Panc1 (cell line): ENCODE results near the gene LRRC3. TPM values are rescaled to one million over a fixed set of nuclear protein-coding genes. Genes with fewer than 3 reads are reported as not detected.

Source experiments
- ATAC-seq: fragments of 200-7000 bp; cut with Tn5 transposase; 2 replicates; pipeline ENCODE4 v1.9.1; 2020; ENCODE audit warnings: mild to moderate bottlenecking, moderate library complexity
- BruUV-seq: library from RNA; stranded (reverse); fragments of 400-500 nt; replicated peaks from 2 replicates; lab custom pipeline; 2021; lab: Mats Ljungman, UMichigan
- CTCF ChIA-PET: fragments of 300-600 bp; sonication (Branson Sonifier 250); formaldehyde crosslinking; loops from one replicate; lab custom pipeline; 2022; ENCODE audit warnings: antibody characterized with exemption; lab: Charles Lee
- POLR2A ChIA-PET: fragments of 300-600 bp; sonication (Branson Sonifier 250); formaldehyde crosslinking; loops from one replicate; lab custom pipeline; 2022; ENCODE audit warnings: antibody characterized with exemption; lab: Charles Lee
- DNase-seq: peaks from one replicate; pipeline ENCODE4 v3.0.0-alpha.2; 2010; ENCODE audit warnings: low read depth, low spot score
- H3K27ac ChIP-seq: 2 replicates; pipeline ENCODE4 v1.5.1; 2011; ENCODE audit warnings: mild to moderate bottlenecking, low read length, inconsistent platforms
- H3K27me3 ChIP-seq: fragments of 200-500 bp; sonication (Bioruptor generic); 2 replicates; pipeline ENCODE4 v1.6.0; 2014; ENCODE audit warnings: low read length, inconsistent platforms; ENCODE audit not compliant: control insufficient read depth, insufficient read depth
- H3K36me3 ChIP-seq: fragments of 200-500 bp; sonication (Bioruptor generic); 2 replicates; pipeline ENCODE4 v1.5.1; 2014; ENCODE audit warnings: inconsistent platforms, mild to moderate bottlenecking, low read length, moderate library complexity; ENCODE audit not compliant: control insufficient read depth, insufficient read depth
- H3K4me1 ChIP-seq: 2 replicates; pipeline ENCODE4 v1.5.1; 2011; ENCODE audit warnings: inconsistent platforms, mild to moderate bottlenecking, low read length, moderate library complexity; ENCODE audit not compliant: control insufficient read depth, insufficient read depth
- H3K4me3 ChIP-seq, 2 experiments: 2 replicates each; pipeline ENCODE4 v1.5.1; 2011 to 2012; ENCODE audit warnings: low read depth in 2 of 2, low read length in 2 of 2, mild to moderate bottlenecking in 2 of 2, inconsistent platforms in 1 of 2, moderate library complexity in 1 of 2
- H3K9me3 ChIP-seq: fragments of 200-500 bp; sonication (Bioruptor generic); 2 replicates; pipeline ENCODE4 v1.5.1; 2014; ENCODE audit warnings: low read depth, mild to moderate bottlenecking, inconsistent platforms, low read length, moderate library complexity; ENCODE audit not compliant: control insufficient read depth, insufficient read depth
- CTCF ChIP-seq: fragments of 450-650 bp; IDR thresholded peaks from 2 replicates; pipeline ENCODE4 v1.5.1; 2017; ENCODE audit warnings: mild to moderate bottlenecking
- POLR2AphosphoS5 ChIP-seq: IDR thresholded peaks from 2 replicates; pipeline ENCODE4 v1.6.1; 2012; ENCODE audit warnings: mild to moderate bottlenecking, low read depth, low read length, moderate library complexity
- SIN3A ChIP-seq: IDR thresholded peaks from 2 replicates; pipeline ENCODE4 v1.6.1; 2012; ENCODE audit warnings: low read depth, mild to moderate bottlenecking, low read length, moderate library complexity, borderline replicate concordance; ENCODE audit not compliant: insufficient read depth
- TCF7L2 ChIP-seq: IDR thresholded peaks from 2 replicates; pipeline ENCODE4 v1.6.1; 2011; ENCODE audit warnings: mild to moderate bottlenecking, low read depth, low read length, inconsistent platforms
- in situ Hi-C: cut with HindIII; loops from 2 replicates; pipeline ENCODE4 v1.10.0; 2016; ENCODE audit warnings: low sequenced_read_pairs, low pct_unique_long_range_greater_than_20kb
- intact Hi-C: fragments of 100-400 bp; cut with micrococcal nuclease; formaldehyde crosslinking; loops from one replicate; pipeline ENCODE4 v1.10.0; 2022; ENCODE audit not compliant: unreplicated experiment
- total RNA-seq: library from RNA; stranded (reverse); gene quantifications from one replicate; pipeline ENCODE4 v1.2.1, GENCODE V29; 2021; ENCODE audit not compliant: unreplicated experiment
- TF ChIP-seq, protein P1 (sequence below), 2 experiments: IDR thresholded peaks; 2 replicates each; pipeline ENCODE4 v1.6.1; 2011 to 2012; ENCODE audit warnings: low read depth in 2 of 2, control low read depth in 1 of 2, low read length in 1 of 2, mild to moderate bottlenecking in 1 of 2, moderate library complexity in 1 of 2; ENCODE audit not compliant: insufficient read depth in 1 of 2

LRRC3 gene
- total RNA-seq, 1 experiment from 2014 or later, result 3.3 TPM

GRCh38 chr21:44511219-44511937 is 56.1 kb downstream of the LRRC3 start:
- Histone ChIP-seq H3K4me3 (no peak overlapping the region), H3K36me3 (no peaks in the 10 kb centered on the region), H3K4me1 (no peaks in the 10 kb centered on the region), H3K9me3 (no peaks in the 10 kb centered on the region), H3K27me3 (no peaks in the 10 kb centered on the region), H3K27ac (no peak overlapping the region)
- ChIA-PET POLR2A (no interaction called here), CTCF (interaction anchor here (1.3 to 1.5 kb wide), 2 partner anchors 231 to 282 kb away, joined by 3 to 8 read pairs; no protein-coding TSS in a partner anchor)
- TF ChIP-seq SIN3A (no peak), TCF7L2 (no peak), POLR2AphosphoS5 (no peak), CTCF (no peak)
- TF ChIP-seq, protein P1, sequence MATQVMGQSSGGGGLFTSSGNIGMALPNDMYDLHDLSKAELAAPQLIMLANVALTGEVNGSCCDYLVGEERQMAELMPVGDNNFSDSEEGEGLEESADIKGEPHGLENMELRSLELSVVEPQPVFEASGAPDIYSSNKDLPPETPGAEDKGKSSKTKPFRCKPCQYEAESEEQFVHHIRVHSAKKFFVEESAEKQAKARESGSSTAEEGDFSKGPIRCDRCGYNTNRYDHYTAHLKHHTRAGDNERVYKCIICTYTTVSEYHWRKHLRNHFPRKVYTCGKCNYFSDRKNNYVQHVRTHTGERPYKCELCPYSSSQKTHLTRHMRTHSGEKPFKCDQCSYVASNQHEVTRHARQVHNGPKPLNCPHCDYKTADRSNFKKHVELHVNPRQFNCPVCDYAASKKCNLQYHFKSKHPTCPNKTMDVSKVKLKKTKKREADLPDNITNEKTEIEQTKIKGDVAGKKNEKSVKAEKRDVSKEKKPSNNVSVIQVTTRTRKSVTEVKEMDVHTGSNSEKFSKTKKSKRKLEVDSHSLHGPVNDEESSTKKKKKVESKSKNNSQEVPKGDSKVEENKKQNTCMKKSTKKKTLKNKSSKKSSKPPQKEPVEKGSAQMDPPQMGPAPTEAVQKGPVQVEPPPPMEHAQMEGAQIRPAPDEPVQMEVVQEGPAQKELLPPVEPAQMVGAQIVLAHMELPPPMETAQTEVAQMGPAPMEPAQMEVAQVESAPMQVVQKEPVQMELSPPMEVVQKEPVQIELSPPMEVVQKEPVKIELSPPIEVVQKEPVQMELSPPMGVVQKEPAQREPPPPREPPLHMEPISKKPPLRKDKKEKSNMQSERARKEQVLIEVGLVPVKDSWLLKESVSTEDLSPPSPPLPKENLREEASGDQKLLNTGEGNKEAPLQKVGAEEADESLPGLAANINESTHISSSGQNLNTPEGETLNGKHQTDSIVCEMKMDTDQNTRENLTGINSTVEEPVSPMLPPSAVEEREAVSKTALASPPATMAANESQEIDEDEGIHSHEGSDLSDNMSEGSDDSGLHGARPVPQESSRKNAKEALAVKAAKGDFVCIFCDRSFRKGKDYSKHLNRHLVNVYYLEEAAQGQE (IDR thresholded peaks at IDR 0.05; ENCODE audit: insufficient read depth in 1 of 2, low read depth in 2 of 2, low read length in 1 of 2), result no peak
- in situ Hi-C loops, result no loop called here
- intact Hi-C loops, result loop anchor here (5.0 to 10.0 kb wide), 2 partner anchors 231 to 273 kb away; no protein-coding TSS in a partner anchor
- DNase-seq (no peak), ATAC-seq (no peak)
- BruUV-seq, result no TSS peak

Other genes starting within 250 kb of the LRRC3 start
- 5.5 TPM for gene ICOSLG, start 214.6 kb upstream of the LRRC3 start, total RNA-seq
- gene DNMT3L, start 193.6 kb upstream of the LRRC3 start, total RNA-seq, result not detected
- gene AIRE, start 169.6 kb upstream of the LRRC3 start, total RNA-seq, result not detected
- 70.1 TPM for gene PFKL, start 155.5 kb upstream of the LRRC3 start, total RNA-seq
- 11.8 TPM for gene CFAP410, start 116.1 kb upstream of the LRRC3 start, total RNA-seq
- gene TRPM2, start 101.9 kb upstream of the LRRC3 start, total RNA-seq, result 0.26 TPM
- gene KRTAP10-1, start 84.7 kb downstream of the LRRC3 start, total RNA-seq, result not detected
- gene KRTAP10-2, start 96.0 kb downstream of the LRRC3 start, total RNA-seq, result not detected
- gene KRTAP10-3, start 103.3 kb downstream of the LRRC3 start, total RNA-seq, result not detected
- gene KRTAP10-4, start 118.2 kb downstream of the LRRC3 start, total RNA-seq, result not detected
- gene KRTAP10-5, start 125.1 kb downstream of the LRRC3 start, total RNA-seq, result not detected
- not detected for gene KRTAP10-6, start 137.0 kb downstream of the LRRC3 start, total RNA-seq
- not detected for gene KRTAP10-7, start 145.1 kb downstream of the LRRC3 start, total RNA-seq
- gene KRTAP10-8, start 156.6 kb downstream of the LRRC3 start, total RNA-seq, result not detected
- gene KRTAP10-9, start 171.6 kb downstream of the LRRC3 start, total RNA-seq, result not detected
- not detected for gene KRTAP10-10, start 181.8 kb downstream of the LRRC3 start, total RNA-seq
- not detected for gene KRTAP10-11, start 190.9 kb downstream of the LRRC3 start, total RNA-seq
- not detected for gene KRTAP12-4, start 199.1 kb downstream of the LRRC3 start, total RNA-seq
- gene KRTAP12-3, start 202.4 kb downstream of the LRRC3 start, total RNA-seq, result not detected
- not detected for gene KRTAP12-2, start 211.4 kb downstream of the LRRC3 start, total RNA-seq
- gene KRTAP12-1, start 226.7 kb downstream of the LRRC3 start, total RNA-seq, result not detected
- gene KRTAP10-12, start 241.7 kb downstream of the LRRC3 start, total RNA-seq, result not detected